Inferior parietal cortex (tissue), 1 donor: Measurements from ENCODE around the gene SLFNL1.

Experiments
- DNase-seq: peaks from one replicate; pipeline ENCODE4 v3.0.0-alpha.2; 2016; ENCODE audit errors: extremely low spot score

SLFNL1 gene

DNA sequence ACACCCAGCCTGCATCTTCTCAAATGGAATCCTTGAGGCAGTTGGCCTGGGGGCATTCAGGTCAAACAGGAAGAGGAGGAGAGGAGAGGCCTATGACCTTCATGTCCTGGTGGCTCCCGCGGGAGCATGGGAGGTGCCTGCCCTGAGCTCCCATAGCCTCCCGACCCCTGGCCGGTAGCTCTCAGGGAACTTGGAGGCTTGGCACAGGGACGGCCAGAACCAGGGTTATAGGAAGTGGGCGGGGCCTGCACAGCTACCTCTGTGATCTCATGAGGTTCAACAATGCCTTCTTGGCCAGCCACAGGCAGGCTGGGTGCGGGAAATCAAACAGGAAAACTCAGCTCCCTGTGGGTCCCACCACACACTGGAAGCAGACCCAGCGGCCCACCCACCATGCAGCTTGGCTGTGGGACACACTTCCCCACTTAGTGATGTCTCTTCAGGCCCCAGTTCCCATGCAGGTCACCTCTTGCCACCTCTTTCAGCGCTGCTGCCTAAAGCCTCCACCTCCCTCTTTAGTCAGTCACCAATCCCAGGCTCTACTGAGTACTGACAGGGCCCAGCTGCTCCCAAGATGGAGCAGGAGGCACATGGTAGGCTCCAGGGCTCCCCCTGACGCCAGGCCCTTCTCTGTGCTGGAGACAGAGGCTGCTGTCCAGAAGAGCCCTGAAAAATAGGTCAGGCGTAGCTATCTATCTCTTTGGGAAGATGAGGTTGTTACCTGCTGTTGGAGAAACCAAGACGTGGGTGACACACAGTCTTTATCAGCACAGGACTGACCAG, at the start of gene SLFNL1:
SLFNL1 (minus strand) TSS at position 200 of the 783 bp plus-strand sequence. CDS start 1,065 bp downstream, outside the sequence.
- no peak for DNase-seq

- DNase-seq: no peak
These were observed 35.4 kb upstream of the SLFNL1 start for GRCh38 chr1:41056907-41057306.

GRCh38 chr1:41053316-41053715, 31.8 kb upstream of the SLFNL1 start:
- DNase-seq: no peak

- no peak for DNase-seq
These were observed 29.5 kb upstream of the SLFNL1 start for GRCh38 chr1:41051022-41051421.

DNA sequence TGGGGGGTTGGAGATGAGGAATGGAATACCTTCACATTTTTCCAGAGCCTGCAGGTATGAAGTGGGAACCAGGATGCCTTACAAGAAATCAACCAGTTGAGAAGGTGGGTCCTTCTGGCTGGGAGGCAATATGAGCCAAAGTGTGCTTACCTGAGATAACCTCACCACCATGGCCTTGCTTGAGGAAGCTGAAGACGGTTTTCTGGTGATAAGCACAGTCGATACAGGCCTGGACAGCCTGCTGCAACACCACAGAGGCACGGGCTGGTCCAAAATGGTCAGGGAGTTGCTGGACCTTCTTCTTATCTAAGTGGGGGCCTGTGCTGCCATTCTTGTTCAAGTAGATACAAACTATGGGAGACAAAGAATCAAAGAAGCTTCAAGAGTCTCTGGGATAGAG, 27.0 kb upstream of the SLFNL1 start:
- DNase-seq: no peak

- DNase-seq: no peak
These were observed 24.8 kb upstream of the SLFNL1 start for GRCh38 chr1:41046347-41046775.

- peak; percentile 14 for DNase-seq
These were observed 24.2 kb upstream of the SLFNL1 start for GRCh38 chr1:41045740-41046139.

- no peak for DNase-seq
These were observed 22.7 kb upstream of the SLFNL1 start for GRCh38 chr1:41044187-41044586.

DNA sequence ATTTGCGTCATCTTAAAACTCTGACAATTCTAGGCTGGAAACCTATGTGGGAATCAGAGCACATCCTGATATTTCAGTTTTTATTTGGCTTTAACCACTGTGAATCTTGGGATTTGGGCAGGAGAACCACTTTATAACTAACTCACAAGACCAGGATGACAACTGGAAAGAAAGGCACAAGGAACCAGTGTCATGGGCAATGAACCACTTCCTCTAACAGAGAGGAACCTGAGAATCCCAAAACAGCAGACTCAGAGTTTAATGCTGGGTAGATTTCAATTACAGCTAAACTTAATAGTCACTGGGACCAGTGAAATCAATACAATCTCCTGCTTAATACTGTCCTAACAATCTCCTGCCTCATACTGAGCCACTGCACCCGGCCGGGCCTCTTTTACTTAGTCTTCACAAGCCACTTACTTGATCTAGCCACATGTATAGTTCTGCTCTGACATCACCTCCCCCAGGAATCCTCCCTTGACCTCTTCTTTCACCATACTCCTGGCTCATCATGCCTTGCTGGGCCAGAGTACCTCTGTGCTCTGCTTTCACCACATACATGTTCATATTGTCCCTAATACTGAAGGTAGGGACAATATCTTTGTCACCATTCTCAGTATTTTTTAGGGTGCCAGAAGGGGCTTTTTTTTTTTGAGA, 20.2 kb upstream of the SLFNL1 start:
- no peak for DNase-seq

DNA sequence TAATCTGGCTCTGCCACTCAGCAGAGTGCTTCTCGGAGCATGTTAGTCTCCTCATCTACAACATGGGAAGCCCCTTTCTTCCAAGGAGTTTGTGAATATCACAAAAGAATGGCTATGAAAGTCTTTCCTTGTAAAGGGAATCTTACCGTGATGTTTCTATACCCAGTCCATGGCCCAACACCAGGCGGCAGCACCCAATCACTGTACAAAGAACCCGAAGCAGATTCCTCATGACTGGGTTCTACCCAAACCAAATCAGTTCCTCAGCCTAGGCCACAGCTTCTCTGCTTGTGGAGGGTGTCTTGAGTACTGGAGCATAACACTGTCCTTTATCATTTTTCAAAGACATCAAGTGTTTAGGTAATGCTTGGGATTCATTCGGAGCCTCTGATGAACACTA, 16.6 kb upstream of the SLFNL1 start:
- DNase-seq: no peak

DNA sequence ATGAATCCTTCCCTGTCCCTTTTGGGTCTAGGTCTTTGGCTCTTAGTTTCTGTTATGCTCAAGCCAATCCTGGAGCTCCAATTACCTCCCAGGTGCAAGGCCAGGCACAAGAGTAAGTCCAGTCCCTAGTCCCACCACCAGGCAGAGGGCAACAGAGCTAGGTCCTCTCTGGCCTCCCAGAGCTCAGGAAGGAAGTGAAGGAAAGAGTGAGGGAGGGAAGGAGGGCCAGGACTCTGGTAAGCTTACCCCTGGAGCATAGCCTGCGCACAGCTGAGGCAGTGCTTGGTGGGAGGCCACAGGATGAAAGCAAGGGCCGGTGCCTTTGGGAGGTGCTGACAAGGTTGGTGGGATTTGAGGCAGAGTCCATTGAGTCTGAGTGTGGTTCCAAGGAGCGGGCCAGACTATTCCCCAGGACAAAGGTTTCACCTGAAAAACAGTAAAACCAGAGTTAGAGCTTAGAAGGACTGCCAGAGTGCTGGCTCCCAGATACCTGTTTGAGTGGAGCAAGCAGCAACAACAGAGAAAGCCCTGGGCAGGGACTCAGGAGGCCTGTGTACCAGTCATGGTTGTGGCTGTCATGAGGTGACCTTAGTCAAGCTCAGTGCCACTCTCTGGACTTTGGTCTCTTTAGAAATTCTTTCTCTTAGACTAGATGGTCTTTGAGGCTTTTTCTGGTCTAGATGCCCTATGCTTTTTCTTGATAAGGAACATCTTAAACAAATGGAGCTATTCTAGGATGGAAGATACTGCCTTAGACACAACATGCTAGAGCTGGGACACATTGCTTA, 15.8 kb upstream of the SLFNL1 start:
- DNase-seq: no peak

DNA sequence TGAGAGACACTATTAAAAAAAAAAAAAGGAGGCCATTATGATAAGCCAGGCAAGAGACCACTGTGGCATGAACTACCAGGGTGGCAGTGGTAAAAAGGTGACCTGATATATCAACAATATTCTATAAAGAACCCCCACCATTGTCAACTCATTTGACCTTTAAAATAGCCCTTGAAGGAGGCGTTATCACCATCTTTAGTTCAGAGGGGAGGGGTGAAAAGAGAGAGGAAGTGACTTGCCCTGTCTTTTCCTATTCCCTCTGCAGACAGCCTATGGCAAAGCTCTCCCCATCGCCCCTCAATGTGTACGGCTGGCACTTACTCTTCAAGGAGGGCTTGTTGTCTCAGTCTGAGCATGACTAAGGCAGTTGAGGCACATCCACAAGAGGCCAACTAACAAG, 11.7 kb upstream of the SLFNL1 start:
- no peak for DNase-seq

- no peak for DNase-seq
These were observed 10.6 kb upstream of the SLFNL1 start for GRCh38 chr1:41032147-41032546.

DNA sequence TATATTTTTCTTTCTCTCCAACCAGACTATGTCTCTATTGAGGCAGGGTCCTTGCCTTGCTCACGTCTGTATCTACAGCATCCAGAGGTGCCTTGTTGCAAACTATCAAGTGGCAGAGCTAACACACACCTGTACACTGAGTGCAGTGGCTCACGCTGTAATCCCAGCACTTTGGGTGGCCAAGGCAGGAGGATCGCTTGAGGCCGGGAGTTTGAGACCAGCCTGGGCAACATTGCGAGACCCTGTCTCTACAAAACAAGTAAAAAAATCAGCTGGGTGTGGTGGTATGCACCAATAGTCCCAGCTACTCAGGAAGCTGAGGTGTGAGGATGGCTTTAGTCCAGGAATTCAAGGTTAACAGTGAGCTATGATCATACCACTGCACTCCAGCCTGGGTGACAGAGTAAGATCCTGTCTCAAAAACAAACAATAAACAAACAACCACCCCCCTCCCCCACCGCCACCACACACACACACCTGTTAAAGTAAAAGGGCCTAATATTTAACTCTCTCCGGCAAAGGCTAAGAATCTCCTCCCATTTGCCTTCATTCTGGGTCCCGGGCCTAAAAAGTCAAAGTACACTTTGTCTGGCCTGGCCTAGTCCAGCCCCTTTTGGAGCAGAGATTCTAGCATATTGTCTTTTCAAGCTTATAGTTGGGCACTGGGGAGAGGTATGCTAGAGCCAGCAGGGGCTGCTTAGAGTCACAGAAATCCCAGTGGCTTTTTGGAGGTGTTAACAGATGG, 9.5 kb upstream of the SLFNL1 start:
- DNase-seq: no peak

DNA sequence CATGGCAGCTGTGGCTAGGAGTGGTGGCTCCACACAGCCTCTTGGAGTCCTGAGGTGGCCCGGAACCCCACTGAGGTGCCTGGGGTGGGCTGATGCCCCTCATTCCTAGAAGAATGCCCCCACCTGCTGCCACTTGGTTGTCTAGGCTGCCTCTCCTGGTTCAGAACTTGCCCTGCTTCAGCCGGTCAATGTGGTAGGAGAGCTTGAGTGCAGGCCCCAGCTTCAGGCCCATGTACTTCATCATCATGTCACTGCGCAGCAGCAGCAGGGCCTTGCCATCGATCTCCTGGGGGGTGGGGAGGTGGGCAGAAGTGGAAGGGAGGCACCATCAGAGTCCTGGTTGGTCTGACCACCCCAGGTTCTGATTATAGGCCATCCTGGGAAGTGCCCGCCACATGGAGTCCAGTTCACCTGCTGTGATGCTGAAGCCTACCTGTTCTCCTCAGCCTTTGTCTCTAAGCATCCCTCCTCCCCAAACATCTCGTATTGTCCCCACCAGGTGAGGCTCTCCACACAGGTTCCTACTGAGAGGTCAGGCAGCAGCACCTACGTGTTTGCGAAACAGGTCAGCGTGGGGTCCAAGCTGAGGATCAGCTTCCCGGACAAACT, 6.6 kb upstream of the SLFNL1 start:
- DNase-seq: no peak

DNA sequence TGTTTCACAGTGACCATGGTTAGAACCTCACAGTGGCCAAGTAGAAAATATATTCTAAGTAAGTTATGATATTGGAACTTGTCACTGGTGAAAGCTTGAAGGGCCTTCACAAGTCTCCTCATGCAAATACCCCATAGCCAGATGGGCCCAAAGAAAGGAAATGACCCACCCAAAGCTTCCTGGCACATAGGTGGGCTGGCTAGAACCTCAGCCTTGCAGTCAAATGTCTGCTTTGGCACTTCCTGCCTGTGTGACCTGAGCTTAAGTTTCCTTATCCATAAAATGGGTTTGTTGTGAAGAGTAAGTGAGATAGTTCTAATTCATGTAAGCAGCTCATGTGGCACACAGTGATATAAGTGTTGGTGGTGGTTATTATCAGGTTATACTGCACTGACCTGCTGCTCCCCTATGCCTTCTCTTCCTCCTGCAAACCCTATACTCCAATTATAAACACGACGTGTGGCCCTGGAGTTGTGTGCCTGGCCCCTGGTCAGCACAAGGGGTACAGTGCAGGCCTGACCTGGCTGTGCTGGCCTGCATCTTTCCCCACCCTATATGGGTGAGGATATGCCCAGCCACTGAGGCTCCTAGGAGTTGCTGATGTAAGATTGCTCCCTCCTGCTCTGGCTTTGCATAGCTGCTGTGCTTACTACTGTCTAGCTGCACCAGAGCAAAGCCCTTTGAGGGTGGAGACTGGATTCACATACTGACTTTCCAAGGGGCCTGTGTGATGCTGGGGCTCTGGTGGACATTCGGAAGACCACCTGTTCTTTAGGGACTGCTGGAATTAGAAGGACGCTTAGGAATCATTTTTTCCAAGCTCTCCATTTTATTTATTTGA, 4.7 kb upstream of the SLFNL1 start:
- DNase-seq: no peak

DNA sequence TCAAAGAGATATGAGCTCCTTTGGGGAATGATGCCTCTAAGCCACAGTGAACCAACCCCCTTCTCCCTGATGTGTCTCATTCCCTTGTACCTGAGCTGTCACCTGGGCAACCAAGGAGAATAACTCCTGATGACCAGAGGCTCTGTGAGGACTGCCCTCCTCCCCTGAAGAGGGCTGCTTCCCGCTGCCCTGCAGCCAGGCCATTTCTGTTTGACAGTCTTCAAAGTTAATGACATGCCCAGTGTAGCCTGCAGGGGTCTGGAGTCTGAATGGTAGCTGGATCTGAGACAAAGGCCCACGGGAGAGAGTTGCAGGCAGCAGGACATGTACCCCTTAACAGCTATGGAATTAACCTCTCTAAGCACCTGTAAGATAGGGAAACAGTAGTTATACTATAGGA, 3.4 kb upstream of the SLFNL1 start:
- no peak for DNase-seq

GRCh38 chr1:41023279-41023990, 1.9 kb upstream of the SLFNL1 start:
- no peak for DNase-seq

- DNase-seq: no peak
These were observed 899 bp upstream of the SLFNL1 start for GRCh38 chr1:41022424-41022823.

- no peak for DNase-seq
These were observed 871 bp downstream of the SLFNL1 start for GRCh38 chr1:41020654-41021053.
